Natural killer cell (primary cell): ENCODE measurements around the gene PRKACA. TPM values are rescaled to one million over a fixed set of nuclear protein-coding genes. Genes with fewer than 3 reads are reported as not detected.

Experiments used
- ATAC-seq, 3 donors: fragments of 150-1000 bp in 2 of 3; fragments of 200-7000 bp in 1 of 3; cut with Tn5 transposase; 1 replicate in 1 of 3; 2 replicates in 2 of 3; pipeline ENCODE4 v1.10.0; 2021; ENCODE audit warnings: mild to moderate bottlenecking in 2 of 3, moderate library complexity in 2 of 3
- DNase-seq, 2 donors: peaks; one replicate each; pipeline versions ENCODE4 v3.0.0 to v3.0.0-alpha.2; 2013 to 2021; ENCODE audit warnings: mixed read lengths in 1 of 2
- H3K27ac ChIP-seq: one replicate; pipeline ENCODE4 v1.5.1; 2013; ENCODE audit warnings: mild to moderate bottlenecking, low read length
- H3K27me3 ChIP-seq: one replicate; pipeline ENCODE4 v1.6.1; 2013; ENCODE audit warnings: low read length; ENCODE audit not compliant: control insufficient read depth, insufficient read depth
- H3K36me3 ChIP-seq: one replicate; pipeline ENCODE4 v1.6.1; 2013; ENCODE audit warnings: low read length; ENCODE audit not compliant: control insufficient read depth, insufficient read depth
- H3K4me1 ChIP-seq: one replicate; pipeline ENCODE4 v1.6.1; 2013; ENCODE audit warnings: low read length; ENCODE audit not compliant: control insufficient read depth, insufficient read depth
- H3K4me3 ChIP-seq: one replicate; pipeline ENCODE4 v1.5.1; 2013; ENCODE audit warnings: low read length
- H3K9me3 ChIP-seq: one replicate; pipeline ENCODE4 v1.6.1; 2013; ENCODE audit warnings: low read length; ENCODE audit not compliant: control insufficient read depth, insufficient read depth
- H3K27ac Mint-ChIP-seq, 2 donors: one replicate each; pipeline ENCODE4 v1.8.0; 2022; ENCODE audit warnings: mild to moderate bottlenecking in 2 of 2, mixed read lengths in 2 of 2, moderate library complexity in 1 of 2
- H3K27me3 Mint-ChIP-seq, 2 donors: one replicate each; pipeline ENCODE4 v1.8.0; 2022; ENCODE audit warnings: low read depth in 2 of 2, mixed read lengths in 2 of 2
- H3K36me3 Mint-ChIP-seq: one replicate; pipeline ENCODE4 v1.8.0; 2022; ENCODE audit warnings: mixed read lengths
- H3K4me1 Mint-ChIP-seq, 2 donors: one replicate each; pipeline ENCODE4 v1.8.0; 2022; ENCODE audit warnings: mixed read lengths in 2 of 2
- H3K4me3 Mint-ChIP-seq: one replicate; pipeline ENCODE4 v1.8.0; 2022; ENCODE audit warnings: mild to moderate bottlenecking, moderate library complexity, mixed read lengths
- H3K9me3 Mint-ChIP-seq, 2 donors: one replicate each; pipeline ENCODE4 v1.8.0; 2022; ENCODE audit warnings: mixed read lengths in 2 of 2
- CTCF ChIP-seq: fragments of 200-600 bp; IDR thresholded peaks from one replicate; pipeline ENCODE4 v1.8.0; 2022; ENCODE audit warnings: antibody characterized with exemption
- WGBS: methylation state at CpG from one replicate; pipeline ENCODE4 v1.1.7; 2013; ENCODE audit warnings: missing lambda C conversion rate; ENCODE audit not compliant: insufficient coverage; 5-methylcytosine and 5-hydroxymethylcytosine counted together
- intact Hi-C: fragments of 100-400 bp; cut with micrococcal nuclease; formaldehyde crosslinking; loops from one replicate; pipeline ENCODE4 v1.14.2; 2022
- total RNA-seq, 4 donors: library from RNA; stranded (reverse); fragments of 120-200 nt in 1 of 4; gene quantifications; one replicate each; pipeline versions ENCODE4 v1.2.3 to v1.2.4, GENCODE V29; 2013 to 2022

The PRKACA gene
- total RNA-seq, 3 donors from 2014 or later (not counting 1 experiment from before 2014, with no cell fraction given): 68.6 to 71.8 (median 69.3) TPM

DNA sequence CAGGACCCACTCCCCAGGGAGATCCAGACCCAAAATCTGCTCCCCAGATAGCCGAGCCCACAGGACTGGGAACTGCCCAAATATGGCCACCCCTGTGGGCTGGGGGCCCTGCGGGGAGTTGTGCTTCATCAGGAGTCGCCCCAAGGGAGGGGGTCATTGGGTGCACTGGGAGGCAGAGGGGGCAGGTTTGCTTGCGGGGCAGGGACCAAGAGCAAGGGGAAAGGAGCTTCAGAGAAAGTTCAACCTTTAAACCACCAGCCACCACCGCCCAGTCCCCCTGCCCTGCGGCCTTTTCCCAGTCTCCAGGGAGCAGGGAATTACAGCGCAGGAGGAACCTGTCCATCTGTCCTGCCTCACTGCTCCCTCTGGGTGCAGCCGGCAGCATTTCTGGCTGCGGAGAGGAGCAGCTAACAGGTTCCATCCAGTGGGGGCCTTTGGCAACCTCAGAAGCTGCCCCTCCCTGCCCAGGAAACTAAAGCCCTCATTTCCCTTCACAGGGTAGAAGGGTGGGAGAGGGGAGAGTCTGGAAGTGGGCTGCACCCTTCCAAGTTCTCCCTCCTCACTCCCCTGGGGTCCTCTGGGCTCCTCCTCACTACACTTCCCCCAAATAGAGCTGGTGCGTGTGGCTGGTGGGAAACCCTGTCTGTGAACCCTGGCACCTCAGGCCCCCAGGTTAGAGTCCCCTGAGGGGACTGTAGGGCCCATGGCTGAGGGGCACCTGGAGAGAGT, 32.6 kb upstream of the PRKACA start:
- intact Hi-C loops: no loop called here
- H3K27me3 ChIP-seq: no peaks in the 10 kb centered on the region
- Mint-ChIP-seq H3K4me1 (peaks cover 23 to 35% of the 10 kb centered on the region in 2 donors), H3K36me3 (no peaks in the 10 kb centered on the region), H3K27ac (peak overlapping the region; percentile 92 to 97), H3K9me3 (no peaks in the 10 kb centered on the region), H3K27me3 (no peaks in the 10 kb centered on the region), H3K4me3 (peak overlapping the region; percentile 87)
- peaks cover 8% of the 10 kb centered on the region for H3K36me3 ChIP-seq
- no peak overlapping the region for H3K4me3 ChIP-seq
- H3K27ac ChIP-seq: peak overlapping the region; percentile 87
- peaks cover 31% of the 10 kb centered on the region for H3K4me1 ChIP-seq
- DNase-seq: peak in 1 of 2 donors; percentile 40
- no peaks in the 10 kb centered on the region for H3K9me3 ChIP-seq
- peak in 1 of 3 donors; percentile 1 for ATAC-seq
- no peak for TF ChIP-seq CTCF
- WGBS: 72% methylated on average over 10 of the region's 10 CpGs

DNA sequence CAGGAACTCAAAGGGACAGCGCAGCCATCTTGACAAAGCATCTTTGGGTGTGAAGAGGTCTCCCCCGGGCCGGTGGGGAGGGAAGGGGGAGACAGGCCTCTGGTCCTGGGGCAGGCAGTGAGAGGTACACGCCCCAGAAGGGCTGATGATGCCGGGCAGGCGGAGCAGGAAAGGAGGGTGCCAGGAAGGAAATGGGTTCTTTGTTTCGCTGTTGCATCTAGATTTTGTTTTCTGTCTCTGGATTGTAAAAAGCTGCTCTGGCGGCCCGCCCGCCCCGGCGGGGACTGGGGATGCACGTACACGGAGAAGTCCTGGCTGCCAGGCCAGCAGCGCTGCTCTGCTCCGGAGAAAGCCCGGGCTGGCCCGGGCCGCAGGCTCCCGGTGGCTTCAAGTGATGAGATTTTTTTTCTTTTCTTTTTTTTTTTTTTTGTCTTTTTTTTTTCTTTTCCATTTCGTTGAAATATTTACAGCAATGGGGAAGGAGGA, 32.0 kb upstream of the PRKACA start:
- TF ChIP-seq CTCF: no peak
- peaks cover 31% of the 10 kb centered on the region for H3K4me1 ChIP-seq
- H3K27ac ChIP-seq: peak overlapping the region; percentile 87
- peak overlapping the region; percentile 87 for H3K4me3 Mint-ChIP-seq
- H3K4me1 Mint-ChIP-seq: peaks cover 23 to 37% of the 10 kb centered on the region in 2 donors
- H3K9me3 Mint-ChIP-seq: no peaks in the 10 kb centered on the region
- WGBS: 3% methylated on average over 19 of the region's 21 CpGs
- DNase-seq: peak; percentile 46 to 79
- peaks cover 5% of the 10 kb centered on the region for H3K36me3 ChIP-seq
- H3K27ac Mint-ChIP-seq: peak overlapping the region; percentile 92 to 97
- no peaks in the 10 kb centered on the region for H3K36me3 Mint-ChIP-seq
- H3K27me3 Mint-ChIP-seq: no peaks in the 10 kb centered on the region
- H3K4me3 ChIP-seq: peak overlapping the region; percentile 21
- peak; percentile 72 to 74 (median 72) for ATAC-seq
- H3K9me3 ChIP-seq: no peaks in the 10 kb centered on the region
- no peaks in the 10 kb centered on the region for H3K27me3 ChIP-seq
- intact Hi-C loops: loop anchor here (1.0 kb wide), 1 partner anchor 12 kb away; no protein-coding TSS in a partner anchor

DNA sequence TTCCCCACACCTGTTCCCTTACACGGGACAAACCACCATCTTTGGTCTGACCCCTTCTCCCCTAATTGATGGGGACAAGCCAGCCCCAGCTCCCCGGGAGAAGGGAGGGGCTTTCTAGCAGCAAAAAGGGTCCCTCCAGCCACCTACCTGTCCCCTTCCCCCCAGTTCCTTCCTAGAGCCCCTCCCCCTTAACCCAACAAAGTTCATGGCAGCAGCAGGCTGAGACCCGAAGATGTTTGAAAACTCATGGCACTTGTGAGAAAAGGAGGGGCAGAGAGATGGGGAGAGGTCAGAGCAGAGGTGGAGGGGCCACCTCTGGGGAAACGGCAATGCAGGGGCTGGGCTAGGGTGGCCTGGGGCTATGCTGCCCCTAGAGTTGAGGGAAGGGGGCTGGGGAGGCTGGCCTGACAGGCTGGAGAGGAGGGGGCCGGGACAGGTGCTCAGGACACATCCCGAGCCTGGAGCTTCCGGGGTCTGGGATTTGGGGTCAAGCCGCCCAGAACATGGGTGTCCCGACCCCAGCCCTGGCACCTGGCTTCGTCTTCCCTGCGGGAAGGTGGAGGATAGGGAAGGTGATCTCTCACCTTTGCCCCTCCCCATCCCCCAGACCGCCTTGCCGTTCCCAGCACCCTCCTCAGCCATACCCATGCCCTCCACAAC, 31.3 kb upstream of the PRKACA start:
- peaks cover 3% of the 10 kb centered on the region for H3K36me3 ChIP-seq
- WGBS: 73% methylated on average over 12 of the region's 13 CpGs
- Mint-ChIP-seq H3K27me3 (no peaks in the 10 kb centered on the region), H3K4me1 (peaks cover 23 to 37% of the 10 kb centered on the region in 2 donors), H3K9me3 (no peaks in the 10 kb centered on the region), H3K27ac (peak overlapping the region; percentile 92 to 97), H3K4me3 (peak overlapping the region; percentile 87), H3K36me3 (no peaks in the 10 kb centered on the region)
- H3K27me3 ChIP-seq: no peaks in the 10 kb centered on the region
- peak overlapping the region; percentile 87 for H3K27ac ChIP-seq
- peak overlapping the region; percentile 21 for H3K4me3 ChIP-seq
- intact Hi-C loops: loop anchor here (1.0 kb wide), 2 partner anchors 12 to 199 kb away; no protein-coding TSS in a partner anchor
- H3K9me3 ChIP-seq: no peaks in the 10 kb centered on the region
- H3K4me1 ChIP-seq: peaks cover 31% of the 10 kb centered on the region
- ATAC-seq (no peak), DNase-seq (no peak)
- no peak for TF ChIP-seq CTCF
